Right ventricle myocardium inferior (tissue), 1 donor: ENCODE results near the gene PLIN5. TPM values are rescaled to one million over a fixed set of nuclear protein-coding genes. Genes with fewer than 3 reads are reported as not detected.
"Not testable (repeated sequence)": the region's sequence is repeated elsewhere in the genome, so short reads cannot be mapped to it uniquely, and the experiment has no call there.

Experiments used
- ATAC-seq: fragments of 200-7000 bp; cut with Tn5 transposase; one replicate; pipeline ENCODE4 v1.9.1; 2020; ENCODE audit warnings: mild to moderate bottlenecking, moderate library complexity
- DNase-seq: peaks from one replicate; pipeline ENCODE4 v3.0.0; 2021; ENCODE audit errors: missing footprints
- intact Hi-C: fragments of 100-400 bp; cut with DNase I; formaldehyde crosslinking; loops from one replicate; pipeline ENCODE4 v1.11.0; 2022
- total RNA-seq: library from RNA; stranded (reverse); fragmentation: NEBNext Ultra II Directional; extraction: Animal tissue kit (Norgen Biotek cat#: 25700); gene quantifications from one replicate; pipeline ENCODE4 v1.2.1, GENCODE V29; 2021
- donor health status: DM: no; HTN: yes; CAD: no; lungs with severe emphysema.

Gene PLIN5
- total RNA-seq, 1 donor from 2014 or later = 50.4 TPM

DNA sequence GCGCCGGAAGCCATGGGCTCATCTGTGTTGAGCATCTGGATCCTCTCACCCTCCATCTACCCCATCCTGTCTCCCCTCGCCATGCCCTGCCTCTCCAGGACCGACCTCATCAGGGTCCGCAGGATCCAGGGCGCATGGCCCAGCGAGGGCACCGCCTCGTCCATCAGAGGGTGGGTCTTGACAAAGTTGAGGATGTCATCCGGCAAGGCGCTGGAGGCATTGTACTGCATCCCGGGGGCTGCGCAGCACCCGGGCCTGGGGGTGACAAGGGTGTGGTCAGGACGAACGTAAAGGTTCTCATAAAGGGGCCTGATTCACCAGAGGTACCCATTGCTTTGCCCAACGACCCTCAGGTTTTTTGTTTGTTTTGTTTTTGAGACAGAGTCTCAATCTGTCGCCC, 15.0 kb upstream of the PLIN5 start:
- ATAC-seq = no peak
- intact Hi-C loops = no loop called here
- peak; percentile 4 for DNase-seq

DNA sequence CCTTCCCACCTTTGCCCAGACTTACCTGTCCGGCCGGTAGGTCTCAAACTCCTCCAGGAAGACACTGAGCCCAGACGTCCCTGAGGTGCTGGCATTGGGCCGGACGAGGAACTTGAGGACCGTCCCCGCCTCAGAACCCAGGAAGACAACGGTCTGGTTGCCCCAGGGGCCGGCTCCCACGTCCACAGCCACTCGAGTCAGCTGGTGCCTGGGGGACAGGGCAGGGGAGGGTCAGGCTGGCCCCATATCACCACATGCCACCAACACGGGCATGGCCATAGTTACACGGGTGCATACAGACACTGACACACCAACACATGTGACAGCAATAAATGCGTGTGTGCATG, 13.2 kb upstream of the PLIN5 start:
- DNase-seq (peak; percentile 4), ATAC-seq (no peak)
- intact Hi-C loops = no loop called here

DNA sequence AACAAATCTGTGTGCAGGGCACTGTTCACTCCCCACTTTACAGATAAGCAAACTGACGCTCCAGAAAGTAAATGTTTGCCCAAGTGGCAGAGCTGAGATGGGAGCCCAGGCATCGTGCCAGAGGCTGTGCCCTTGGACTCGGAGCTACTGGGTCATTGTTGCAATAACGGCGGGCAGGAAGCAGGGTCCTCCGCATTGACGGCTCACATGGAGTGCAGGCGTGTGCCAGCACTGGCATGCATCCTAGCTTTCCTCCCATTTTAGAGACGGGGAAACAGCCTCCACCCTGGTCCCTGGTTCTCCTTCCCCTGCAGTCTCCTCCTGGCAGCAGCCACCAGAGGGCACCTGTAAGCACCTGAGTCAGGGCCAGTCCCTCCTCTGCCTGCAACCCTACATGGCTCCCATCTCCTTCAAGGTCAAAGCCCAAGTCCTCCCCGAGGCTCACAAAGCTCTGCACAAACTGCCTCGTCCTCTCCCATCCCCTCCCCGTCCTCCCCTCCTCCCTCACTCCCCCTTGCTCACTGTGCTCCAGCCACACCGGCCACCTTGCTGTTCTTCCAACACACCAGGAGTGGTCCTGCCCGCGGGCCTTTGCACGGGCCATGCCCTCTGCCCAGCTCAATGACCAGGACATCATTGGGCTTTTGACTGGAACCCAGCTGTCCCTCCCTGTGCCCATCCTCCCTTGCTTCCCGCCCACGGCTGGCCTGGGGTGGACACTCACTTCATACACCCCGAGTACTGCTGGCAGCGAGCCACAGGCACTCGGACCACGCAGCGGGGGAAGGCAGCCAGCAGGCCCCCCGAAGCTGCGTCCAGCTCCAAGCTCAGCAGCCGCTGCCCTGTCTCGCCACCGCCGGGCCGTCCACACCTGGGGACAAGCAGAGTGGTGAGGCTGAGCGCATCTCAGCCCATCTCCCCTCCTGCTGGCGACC, 12.5 kb upstream of the PLIN5 start:
- DNase-seq (peak; percentile 67), ATAC-seq (no peak)
- intact Hi-C loops = no loop called here

DNA sequence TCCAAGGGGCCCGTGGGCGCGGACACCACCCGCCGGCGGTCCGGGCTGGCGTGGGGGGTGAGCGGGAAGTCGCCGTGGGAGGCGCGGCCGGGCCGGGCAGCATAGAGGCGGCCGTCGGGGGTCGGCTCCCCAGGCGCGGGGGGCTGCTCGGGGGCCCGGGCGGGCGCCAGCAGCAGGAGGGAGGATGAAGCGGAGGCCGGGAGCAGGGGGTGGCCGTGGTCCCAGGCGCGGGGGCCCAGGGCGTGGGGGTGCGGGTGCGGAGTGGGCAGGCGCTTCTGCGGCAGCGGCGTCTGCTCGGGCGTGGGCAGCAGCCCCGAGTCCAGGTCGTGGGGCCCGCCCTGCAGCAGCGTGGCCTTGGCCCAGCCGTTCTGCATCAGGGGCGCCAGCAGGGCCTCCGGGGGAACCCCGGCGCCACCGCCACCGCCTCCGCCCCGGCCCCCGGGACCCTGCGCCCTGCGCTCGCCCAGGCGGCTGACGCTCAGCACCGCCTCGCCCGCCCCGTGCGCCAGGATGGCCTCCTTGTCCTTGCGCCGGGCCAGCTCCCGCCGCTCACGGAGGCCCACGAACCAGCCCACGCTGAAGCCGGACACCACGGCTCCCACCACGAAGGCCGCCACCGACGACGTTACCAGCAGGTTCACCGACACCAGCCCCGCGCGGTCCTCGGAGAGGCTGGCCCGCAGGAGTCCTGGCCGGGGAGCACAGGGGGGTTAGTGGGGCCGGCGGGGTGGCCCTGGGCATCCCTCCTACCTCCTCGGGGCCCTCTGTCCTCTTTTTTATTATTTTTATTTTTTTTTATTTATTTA, 9.0 kb upstream of the PLIN5 start:
- peak; percentile 37 for DNase-seq
- intact Hi-C loops = no loop called here

DNA sequence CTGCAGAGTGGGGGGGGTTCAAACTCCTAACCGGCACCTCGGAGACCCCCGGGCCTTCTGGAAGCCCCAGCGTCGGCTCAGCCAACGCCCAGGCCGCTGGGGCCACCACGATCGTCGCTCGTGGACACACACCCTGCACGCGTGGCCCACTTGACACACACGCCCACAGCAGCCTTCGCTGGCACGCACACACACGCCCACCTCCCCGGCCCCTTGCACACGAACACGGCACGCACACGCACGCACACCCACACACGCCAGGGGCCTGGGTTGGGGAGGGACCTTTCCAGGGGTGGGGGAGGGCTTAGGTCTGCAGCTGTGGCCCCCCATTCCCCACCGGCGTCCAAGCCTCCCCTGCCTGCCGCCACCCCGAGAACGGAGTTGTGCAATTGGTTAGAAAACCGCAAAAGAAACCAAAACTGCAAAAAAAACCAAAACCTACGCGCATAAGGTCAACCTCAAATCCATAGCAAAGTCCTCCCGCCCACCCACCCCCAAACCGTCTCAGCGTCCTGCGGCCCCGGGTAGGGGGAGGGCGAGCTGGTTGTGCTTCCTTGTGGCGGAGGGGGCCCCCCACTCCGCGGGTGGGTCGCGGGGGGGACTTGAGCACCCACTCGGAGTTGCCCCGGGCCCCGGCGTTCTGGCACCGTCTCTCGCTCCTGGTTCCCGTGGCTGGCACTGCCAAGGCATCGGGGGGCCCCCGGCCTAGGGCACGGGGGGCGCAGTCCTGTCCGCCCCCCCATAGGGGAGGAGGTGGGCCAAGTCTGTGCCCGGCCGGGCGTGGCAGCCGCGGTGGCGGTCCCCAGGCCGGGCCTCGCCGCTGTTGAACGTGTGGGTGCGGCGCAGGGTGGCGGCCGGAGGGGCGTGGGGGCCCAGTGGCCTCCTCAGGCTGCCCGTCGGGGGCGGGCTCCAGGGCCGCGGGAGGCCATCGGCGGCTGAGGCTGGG, 8.1 kb upstream of the PLIN5 start:
- intact Hi-C loops = no loop called here
- DNase-seq = no peak
- ATAC-seq = no peak

More for the DNA sequence above, 9.0 kb upstream of the PLIN5 start:
- no peak for ATAC-seq

DNA sequence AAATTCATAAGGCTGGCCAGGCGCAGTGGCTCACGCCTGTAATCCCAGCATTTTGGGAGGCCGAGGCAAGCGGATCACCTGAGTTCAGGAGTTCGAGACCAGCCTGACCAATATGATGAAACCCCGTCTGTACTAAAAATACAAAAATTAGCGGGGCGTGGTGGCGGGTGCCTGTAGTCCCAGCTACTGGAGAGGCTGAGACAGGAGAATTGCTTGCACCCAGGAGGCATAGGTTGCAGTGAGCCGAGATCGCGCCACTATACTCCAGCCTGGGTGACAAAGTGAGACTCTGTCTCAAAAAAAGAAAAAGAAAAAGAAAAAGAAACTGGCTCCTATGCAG, 6.8 kb upstream of the PLIN5 start:
- intact Hi-C loops, DNase-seq, ATAC-seq: not testable (repeated sequence)

DNA sequence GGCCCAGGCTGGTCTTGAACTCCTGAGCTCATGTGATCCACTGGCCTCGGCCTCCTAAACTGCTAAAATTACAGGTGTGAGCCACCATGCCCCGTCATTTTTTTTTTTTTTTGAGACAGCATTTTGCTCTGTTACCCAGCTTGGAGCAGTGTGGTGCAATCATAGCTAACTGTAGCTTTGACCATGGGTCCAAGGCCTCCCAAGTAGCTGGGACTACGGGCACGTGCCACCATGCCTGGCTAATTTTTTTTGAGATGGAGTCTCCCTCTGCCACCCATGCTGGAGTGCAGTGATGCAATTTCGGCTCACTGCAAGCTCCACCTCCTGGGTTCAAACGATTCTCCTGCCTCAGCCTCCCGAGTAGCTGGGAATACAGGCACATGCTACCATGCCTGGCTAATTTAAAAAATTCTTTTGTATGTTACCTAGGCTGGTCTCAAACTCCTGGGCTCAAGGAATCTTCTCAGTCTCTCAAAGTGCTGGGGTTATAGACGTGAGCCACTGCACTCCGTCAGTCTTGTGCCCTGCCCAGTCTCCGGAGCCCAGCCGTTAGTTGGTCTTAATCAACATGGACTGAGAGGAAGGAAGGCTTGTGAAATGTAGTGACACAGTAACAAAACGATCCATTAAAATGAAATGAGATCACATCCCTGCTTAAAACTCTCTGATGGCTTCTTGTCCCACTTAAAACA, 6.2 kb upstream of the PLIN5 start:
- ATAC-seq = no peak
- intact Hi-C loops = no loop called here
- no peak for DNase-seq

DNA sequence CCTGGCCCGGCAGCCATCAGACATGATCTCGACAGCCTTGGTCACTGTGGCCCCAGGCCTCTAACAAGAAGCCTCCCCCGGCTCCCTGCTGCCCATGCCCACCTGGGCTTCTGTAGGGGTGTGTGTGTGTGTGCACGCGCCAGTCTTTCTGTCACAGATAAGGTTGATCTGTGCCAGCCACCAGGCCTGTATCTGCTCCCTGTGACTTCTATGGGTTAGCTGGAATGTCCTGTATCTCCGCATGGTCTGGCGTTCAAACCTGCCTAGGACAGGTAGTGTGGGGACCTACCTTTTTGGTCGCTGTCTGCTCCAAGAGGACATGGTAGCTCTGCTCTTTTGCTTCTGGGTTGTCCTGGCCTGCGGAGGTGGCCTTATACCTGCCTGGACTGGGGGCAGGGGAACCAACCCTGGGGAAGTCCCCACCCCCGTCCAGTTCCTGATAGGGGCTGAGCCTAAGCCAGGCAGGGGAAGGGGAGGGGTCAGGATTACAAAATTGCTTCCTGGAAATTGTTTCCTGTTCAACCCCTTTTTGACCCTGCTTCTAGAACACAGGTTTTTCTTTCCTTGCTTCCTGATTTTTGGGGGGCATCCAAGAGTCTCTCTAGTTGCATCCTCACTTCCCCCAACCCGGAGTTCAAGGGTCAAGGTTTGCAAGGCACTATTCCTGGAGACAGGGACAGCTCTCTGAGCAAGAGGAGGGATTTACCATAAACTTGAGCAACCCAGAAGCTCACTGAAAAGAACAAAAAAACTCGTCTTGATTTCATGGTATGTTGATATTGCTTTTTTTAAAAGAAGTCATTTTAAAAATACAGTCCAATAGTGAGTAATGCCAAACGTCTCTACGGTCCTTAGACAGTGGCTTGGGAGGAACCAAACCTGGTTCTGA, 4.9 kb upstream of the PLIN5 start, which contains the start of gene LRG1:
LRG1 (minus strand) TSS at position 344 of the 889 bp plus-strand sequence; CDS start at position 321, 23 bp downstream.
- intact Hi-C loops = loop anchor here (10.0 kb wide), 1 partner anchor 265 kb away; the partner anchor contains the start of gene SHD
- DNase-seq (peak; percentile 81), ATAC-seq (peak; percentile 32)

DNA sequence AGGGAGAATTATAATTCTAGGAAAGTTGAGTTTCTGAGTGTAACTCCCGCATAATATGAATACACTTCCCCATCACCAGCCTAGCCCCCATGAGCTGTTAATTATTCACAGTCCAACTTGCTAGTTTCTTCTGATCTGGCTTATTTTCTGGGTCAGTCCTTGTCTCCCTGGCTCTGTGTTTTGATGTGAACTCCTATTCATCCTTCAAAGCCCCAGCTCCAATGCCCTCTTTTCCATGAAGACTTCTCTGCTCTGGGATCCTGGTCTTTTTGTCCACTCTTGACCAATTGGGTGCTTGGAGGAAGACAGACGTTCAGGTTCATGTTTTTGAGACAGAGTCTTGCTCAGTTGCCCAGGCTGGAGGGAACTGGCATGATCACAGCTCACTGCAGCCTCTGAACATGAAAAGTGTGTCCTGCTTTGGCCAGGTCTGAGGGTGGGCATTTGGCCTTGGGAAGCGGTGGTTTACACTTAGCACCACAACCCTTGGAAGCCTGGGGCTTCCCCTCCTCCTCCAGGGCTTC, 4.2 kb upstream of the PLIN5 start:
- ATAC-seq (no peak), DNase-seq (no peak)
- intact Hi-C loops = loop anchor here (10.0 kb wide), 1 partner anchor 264 kb away; the partner anchor contains the start of gene SHD

DNA sequence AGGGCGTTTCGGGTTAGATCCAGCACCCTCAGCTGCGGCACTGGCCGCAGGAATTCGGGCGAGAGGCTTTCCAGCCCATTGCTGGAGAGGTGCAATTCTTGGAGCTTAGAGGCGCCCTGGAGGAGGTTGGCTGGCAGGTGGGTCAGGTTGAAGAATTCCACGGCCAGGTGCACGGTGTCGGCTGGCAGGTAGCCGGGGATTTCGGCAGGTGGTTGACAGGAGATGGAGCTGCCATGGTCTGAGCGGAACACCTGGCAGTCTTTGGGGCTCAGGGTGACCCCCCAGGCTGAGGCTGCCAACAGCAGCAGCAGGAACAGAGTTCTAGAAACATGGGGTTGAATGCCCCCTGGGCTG, 3.6 kb upstream of the PLIN5 start:
- intact Hi-C loops = loop anchor here (10.0 kb wide), 1 partner anchor 264 kb away; the partner anchor contains the start of gene SHD
- ATAC-seq = no peak
- DNase-seq = no peak

DNA sequence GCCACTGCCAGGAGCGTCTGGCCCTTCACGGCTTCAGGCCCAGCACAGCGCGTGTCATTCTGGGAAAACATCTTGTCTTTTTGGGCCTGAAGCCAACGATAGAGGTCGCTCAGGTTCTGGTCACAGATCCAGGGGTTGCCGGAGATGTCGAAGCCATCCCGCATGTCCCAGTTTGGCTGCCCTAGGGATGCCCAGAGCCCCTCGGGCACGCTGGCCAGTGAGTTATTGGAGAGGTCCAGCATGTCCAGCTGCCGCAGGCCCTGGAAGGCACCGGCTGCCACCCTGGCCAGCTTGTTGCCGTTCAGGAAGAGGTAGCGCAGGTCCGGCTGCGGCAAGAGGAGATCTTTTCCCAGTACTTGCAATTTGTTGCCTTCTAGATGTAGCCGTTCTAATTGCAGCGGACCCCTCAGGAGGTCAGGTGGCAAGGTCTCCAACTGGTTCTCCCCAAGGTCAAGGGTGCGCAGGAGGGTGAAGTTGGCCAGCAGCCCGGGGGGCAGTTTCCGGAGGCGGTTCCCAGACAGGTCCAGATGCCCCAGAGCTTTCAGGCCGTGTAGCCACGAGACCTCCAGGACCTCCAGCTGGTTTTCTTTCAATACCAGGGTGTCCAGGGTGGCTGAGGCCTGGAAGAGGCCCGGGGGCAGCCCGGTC, 3.1 kb upstream of the PLIN5 start:
- intact Hi-C loops = loop anchor here (10.0 kb wide), 1 partner anchor 263 kb away; the partner anchor contains the start of gene SHD
- no peak for DNase-seq
- ATAC-seq = peak; percentile 22

DNA sequence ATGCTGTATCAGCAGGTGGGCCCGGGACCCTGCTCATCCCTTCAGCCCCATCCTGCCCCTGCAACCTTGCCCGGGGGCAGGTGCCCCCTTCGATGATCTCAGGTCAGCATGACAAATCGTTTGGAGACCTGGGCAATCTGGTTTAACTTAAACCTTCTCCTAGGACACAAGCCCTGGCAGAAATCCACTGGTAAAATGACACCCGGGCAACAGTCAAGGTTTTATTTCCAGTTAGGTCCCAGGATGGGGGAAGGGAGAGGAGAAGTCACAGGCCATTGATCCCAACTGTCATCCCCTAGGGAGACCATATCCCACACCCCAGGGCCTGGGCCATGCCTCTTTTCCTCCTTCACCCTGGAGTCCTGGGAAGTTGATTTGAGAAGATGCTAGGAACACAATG, 1.8 kb upstream of the PLIN5 start:
- ATAC-seq = peak; percentile 27
- intact Hi-C loops = loop anchor here (10.0 kb wide), 1 partner anchor 262 kb away; the partner anchor contains the start of gene SHD
- no peak for DNase-seq

DNA sequence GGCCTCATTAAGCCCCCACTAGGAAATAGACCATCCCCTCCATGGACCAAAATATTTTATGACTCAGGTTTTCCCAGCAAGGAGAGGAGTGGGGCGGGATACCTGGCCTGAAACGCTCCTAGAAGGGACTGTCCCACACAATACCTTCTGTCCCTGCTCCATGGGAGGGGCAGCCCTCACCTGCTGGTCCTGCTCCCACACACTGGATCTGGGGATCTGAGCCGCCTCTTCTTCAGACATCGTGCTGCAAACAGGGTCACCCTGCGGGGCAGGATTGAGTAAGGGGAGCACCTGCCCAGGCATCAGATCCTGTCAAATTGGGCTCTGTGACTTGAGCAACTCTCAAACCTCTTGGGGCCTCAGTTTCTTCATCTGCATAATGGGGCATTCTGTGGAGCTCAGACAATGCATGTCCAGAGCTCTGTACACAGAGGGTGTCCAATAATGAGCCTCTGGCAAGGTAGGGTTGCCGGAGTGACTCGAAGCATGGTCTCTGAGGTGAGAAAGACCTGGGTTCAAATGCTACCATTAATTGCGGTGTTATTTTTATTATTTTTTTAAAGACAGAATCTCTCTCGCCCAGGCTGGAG, 1.1 kb downstream of the PLIN5 start:
- DNase-seq (no peak), ATAC-seq (no peak)
- intact Hi-C loops = loop anchor here (10.0 kb wide), 1 partner anchor 259 kb away; the partner anchor contains the start of gene SHD

DNA sequence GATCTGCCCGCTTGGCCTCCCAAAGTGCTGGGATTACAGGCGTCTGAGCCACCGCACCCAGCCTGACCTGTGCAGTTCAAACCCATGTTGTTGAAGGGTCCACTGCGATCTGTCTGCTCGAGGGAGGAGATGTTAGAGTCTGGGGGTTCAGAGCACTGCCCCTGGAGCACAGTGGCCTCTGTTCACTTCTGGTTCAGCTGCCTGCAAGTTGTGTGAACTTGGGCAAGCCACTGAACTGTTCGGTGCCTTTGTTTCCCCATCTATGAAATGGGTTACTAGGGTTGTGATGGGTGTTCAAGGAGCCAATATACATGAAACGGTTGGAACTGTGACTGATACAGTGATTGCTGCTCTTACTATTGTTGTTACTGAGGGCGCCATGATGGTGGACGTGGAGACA, 1.7 kb downstream of the PLIN5 start:
- DNase-seq (no peak), ATAC-seq (no peak)
- intact Hi-C loops = loop anchor here (10.0 kb wide), 1 partner anchor 259 kb away; the partner anchor contains the start of gene SHD

DNA sequence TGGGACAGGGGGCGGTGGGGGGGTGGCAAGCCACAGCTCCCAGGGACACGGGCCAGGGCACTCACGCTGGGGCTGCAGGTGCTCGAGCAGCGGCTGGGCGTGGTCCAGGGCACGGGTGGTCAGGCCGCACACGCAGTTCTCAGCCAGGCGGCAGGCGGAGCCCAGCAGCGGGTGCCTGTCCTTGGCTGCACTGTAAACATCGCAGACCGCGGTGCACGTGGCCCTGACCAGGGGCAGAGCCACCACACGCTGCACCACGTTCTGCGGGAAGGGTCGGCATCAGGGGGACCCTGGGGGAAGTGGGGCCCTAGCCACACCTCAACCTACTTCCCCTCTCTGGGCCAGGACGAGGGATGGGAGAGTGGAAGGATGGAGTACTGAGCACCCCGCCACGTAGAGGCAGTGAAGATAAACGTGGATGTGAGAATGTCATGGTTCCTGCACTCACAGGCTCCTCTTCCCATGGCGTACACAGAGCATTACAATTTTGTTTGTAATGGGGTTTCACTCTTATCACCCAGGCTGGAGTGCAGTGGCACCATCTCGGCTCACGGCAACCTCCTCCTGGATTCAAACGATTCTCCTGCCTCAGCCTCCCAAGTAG, 3.4 kb downstream of the PLIN5 start:
- ATAC-seq (no peak), DNase-seq (no peak)
- intact Hi-C loops = loop anchor here (10.0 kb wide), 1 partner anchor 257 kb away; the partner anchor contains the start of gene SHD
